Measurements from ENCODE around the gene CD34.
"Not testable (repeated sequence)": the region's sequence is repeated elsewhere in the genome, so short reads cannot be mapped to it uniquely, and the experiment has no call there.

Gene CD34

DNA sequence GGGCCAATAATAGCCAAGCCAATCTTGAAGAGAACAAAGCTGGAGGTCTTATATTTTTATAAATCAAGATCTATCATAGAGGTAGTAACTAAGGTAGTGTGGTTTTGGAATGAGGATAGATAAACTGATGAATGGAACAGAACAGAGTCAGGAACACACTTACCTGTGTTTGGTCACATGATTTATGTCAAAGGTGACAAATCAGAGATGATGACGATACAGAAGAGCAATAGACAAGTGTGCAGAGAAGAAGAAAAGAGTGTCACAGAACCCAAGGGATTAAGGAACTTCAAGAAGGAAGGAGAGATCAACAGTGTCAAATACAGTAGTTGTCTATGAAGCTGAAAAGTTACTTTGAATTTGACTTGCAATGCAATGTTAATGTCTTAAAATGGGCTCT is 16.1 kb upstream of the CD34 start:
- no peak for DNase-seq

DNA sequence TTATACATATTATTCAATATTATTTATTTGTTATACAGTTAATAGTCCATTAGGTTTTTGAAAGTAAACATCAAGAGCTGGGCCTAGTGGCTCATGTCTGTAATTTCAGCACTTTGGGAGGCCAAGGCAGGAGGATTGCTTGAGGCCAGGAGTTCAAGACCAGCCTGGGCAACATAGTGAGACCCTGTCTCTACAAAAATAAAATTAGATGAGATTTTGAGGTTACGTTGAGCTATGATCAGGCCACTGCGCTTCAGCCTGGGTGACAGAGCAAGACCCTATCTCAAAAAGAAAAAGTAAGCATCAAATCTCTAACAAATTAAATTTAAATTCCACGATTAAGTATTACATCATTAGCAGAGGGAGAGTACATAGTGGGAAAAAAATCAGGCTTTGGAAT is 15.0 kb upstream of the CD34 start:
- not testable (repeated sequence) for DNase-seq

DNA sequence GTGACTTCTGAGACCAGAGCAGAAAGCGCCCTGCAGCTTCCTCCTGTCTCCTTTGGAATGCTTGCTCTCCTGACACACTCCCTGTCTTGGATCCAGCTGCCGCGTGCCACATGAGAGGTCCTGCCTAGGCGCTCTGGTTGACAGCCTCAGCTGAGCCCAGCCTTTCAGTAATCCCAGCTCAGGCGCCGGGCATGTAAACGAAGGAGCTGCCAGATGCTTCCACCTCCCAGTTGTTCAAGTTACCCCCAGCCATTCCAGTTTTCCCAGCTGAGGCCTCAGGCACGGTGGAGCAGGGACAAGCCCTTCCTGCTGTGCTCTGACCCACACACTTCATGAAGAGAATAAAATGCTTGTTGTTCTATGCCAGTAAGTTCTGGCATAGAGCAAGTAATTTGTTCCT is 14.3 kb upstream of the CD34 start:
- DNase-seq, result no peak

DNA sequence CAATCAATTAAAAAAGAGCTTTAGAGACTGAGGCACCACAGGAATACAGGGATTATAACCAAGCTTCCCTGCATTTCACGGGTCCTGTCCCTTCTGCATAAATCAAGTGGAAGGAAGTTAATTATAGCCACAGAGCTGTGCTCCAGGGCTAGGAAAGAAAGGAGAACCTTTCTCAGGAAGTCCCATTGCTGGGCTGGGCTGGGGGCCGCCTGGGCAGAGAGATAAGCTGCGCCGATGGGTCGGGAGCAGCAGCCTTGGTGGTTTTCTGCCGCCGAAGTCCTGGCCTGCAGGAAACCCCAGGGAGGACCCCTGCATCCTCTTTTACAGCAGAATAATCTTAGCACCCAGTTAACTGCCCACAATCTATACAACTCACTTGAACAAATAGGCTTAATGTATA is 12.6 kb upstream of the CD34 start:
- DNase-seq, result no peak

DNA sequence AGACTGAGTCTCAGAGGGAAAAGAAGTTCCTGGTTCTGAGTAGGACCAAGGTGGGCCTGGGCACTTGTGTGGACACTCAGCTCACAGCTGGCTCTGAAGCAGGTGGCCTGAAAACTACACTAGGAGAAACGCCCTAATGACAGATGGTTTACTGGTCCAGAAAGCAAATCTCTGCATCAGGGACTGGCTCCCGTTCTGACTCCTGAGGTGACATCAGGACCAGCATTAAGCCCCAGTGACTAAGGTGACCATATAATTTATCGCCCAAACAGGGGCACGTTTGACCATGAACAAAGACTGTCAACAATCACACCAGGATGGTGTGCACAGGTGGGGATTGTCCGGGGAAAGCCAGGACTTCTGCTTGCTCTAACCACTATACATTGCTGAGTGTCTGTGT is 12.2 kb upstream of the CD34 start:
- no peak for DNase-seq

DNA sequence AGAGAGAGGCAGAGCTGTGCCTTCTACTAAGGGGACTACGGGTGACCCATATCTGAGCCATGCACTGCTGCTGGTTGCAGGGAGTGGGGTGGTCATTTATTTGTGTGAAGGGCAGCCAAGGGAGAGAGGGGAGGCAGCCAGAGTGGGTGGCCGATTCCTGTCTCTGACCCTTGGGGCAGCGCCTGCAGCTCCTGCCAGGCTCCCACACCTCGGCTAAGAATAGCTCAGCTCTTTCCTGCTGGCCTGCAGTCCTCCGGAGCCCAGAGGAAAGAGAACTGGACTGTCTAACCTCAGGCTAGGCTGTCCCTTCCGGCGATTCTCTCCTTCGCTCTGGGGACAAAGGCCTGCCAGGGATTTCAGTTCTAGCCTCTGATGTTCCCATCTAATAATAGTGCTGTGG is 11.6 kb upstream of the CD34 start:
- DNase-seq, result no peak

DNA sequence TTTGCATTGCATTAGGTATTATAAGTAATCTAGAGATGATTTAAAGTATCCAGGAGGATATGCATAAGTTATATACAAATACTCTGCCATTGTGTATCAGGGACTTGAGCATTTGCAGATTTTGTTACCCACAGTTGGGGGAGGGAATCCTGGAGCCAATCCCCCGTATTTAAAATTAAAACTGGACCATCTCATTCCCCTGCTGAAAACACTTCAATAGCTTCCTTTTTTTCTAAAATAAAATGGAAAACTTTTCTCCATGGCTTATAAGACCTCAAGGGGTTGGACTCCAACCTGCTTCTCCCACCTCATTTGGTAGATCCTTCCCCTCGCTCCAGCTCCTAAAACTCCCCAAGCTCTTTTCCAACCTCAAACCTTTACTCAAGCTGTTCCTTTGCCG is 10.4 kb upstream of the CD34 start:
- DNase-seq, result no peak

DNA sequence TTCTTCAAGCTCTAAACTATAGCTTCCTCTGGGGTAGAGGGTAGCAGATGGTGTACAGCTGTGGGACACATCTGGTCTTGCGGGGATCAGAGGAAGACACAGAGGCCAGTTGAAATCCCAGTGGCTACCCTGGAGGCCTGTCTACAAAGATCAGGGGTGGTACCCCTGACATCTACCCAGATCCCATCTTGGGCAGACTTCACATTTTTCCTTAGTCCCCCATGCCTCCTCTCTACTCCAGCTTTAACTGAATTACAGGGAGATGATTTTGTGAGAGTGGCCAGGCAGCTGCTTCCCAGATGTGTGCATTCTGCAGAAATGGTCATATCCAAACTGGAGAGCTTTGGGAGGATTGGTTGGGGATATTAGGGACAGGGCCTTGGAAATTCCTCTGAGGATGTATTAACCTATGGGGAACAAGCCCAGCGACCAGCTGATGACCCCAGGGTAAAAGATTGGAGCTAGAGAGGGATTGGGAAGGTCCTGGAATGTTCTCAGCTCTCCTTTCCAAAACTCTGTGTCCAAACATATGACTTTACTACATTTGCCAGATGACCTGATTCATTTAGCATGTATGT is 9.6 kb upstream of the CD34 start:
- no peak for DNase-seq

DNA sequence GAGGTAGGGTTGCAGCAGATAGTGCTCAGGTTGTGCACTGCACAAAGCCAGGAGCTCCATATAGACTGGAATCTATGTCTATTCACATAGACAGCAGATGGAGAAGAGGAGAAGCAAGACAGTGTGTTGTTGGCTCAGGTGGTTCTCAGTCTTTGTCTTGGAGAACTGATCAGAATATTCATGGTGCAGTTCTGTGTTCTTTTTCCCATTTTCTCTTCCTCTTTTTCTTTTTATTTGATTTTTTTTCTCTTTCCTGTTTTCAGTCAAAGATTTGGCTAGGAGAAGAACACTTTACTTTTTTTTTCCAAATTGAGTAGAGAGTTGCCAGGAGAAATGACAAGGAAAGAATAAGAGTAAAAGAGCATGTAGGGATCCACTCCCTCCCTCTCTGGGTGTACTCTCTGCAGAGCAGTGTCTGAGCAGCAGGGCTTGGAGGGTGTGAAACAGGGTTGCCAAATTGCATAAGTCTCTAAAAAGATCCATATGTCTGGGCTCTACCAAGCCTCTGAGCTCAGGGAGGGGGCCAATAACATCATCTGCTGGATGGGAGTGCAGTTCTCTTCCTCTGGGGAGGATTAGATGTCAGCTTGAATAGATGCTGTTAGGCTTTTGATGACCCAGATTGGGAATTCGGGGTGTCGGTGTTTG is 8.7 kb upstream of the CD34 start:
- no peak for DNase-seq

DNA sequence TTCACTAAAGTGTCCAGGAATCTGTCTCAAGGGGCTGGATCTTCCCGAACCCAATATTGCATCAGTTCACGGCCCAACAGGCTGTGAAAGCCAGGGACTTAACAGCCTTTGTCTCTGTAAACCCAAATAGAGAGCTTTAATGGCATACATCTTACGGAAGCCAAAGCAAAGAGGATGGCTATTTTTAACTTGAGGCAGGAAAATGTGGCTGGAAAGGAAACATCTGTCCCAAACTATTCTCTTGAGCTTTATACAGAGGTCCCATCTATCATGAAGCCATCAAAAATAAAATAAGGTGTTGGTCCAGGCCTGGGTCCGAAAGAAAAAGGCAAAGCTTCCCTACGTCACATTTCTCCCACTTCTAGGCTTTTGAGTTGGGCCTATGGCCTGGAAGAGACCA is 7.7 kb upstream of the CD34 start:
- no peak for DNase-seq

DNA sequence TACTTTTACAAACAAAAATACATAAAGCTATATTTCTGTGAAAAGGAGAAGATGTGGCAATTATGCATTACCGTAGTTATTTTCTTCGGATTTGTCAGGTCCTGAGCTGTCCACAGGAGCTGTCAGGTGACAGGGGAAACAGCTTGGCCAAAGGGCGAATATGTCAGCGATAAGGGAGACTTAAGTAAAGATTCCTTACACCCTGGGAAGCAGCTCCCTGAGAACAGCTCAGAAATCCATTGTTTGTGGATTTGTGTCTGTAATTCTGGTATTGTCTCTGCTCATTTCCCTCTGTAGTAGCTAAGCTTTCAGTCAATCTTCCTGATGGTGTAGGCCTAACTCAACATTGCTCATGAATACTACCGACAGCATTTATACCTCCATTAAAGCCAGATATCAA is 7.1 kb upstream of the CD34 start:
- no peak for DNase-seq

DNA sequence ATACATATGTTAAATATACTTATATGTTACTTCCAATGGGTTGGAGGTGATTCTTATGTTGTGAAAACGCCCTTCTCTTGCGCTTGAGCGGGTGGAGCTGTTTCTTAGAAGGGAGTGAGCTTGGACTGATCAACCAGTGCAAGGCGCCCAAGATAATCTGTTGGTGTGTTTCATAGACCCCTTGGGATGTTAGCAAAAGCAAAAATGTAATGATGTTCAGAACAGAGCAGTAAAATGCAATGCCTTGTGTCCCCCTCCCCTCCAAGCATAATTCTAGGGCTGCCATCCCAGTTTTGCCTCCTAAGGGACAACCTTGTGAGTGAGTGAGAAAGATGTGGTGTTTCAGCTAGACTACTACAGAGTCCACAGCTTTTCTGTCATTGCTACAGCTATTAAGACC is 6.2 kb upstream of the CD34 start:
- no peak for DNase-seq

DNA sequence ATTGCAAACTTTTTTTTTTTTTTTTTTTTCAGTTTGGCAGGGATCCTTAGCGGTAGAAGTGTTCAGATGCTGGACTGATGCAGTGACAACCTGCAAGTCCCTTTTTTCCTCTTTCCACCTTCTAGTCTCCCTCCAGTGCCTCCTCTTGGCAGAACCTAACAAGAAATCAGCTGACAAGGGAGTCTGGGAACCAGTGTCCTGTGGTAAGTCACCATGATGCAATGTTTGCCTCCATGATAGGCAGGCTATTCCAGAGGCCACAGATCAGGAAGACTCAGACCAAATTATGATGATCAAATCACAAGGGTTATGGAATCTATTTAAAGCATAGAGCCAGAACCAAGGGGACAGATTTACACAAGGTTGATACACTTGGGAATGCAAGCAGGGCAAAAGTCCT is 3.0 kb upstream of the CD34 start:
- no peak for DNase-seq

DNA sequence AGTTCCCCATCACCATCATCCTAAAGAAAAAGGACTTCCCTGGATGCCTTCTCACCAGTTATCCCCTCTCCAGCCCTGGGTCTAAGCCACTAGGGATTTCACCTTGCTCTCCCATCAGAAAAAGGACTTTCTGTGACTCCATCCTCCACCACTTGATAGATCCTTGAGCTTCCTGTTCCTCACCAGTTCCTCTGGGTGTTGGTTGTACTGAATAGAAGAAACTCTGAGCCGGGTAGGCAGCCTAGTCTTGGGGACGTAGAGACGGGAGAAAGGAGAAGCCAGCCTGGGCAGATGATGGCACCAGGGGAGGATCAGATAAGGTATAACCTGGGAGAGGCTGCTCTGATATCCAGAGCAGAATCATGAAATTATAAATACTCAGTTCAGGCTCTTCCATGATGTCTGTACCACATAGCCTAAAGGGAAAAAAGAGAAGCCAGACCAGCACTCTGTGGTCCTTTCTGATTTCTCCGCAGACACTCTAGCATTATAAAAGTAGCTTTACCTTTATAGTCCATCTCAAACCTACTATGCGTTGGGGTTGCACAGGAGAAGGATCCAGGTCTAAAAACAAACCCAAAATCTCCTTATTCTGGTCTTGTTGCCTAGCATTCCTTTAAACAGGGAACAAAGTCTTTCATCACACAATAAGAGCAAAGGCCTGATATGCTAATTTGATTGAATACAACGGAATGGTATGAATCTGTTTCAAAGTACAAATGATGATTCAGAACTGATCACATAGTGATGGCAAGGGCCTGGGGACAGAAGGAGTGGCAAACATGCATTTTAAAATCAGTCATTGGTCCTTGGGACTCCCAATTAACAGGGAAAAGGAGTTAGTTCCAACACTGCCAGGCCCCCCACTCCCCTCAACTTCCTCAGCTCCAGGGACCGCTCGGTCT is 1.2 kb upstream of the CD34 start:
- DNase-seq, result no peak

DNA sequence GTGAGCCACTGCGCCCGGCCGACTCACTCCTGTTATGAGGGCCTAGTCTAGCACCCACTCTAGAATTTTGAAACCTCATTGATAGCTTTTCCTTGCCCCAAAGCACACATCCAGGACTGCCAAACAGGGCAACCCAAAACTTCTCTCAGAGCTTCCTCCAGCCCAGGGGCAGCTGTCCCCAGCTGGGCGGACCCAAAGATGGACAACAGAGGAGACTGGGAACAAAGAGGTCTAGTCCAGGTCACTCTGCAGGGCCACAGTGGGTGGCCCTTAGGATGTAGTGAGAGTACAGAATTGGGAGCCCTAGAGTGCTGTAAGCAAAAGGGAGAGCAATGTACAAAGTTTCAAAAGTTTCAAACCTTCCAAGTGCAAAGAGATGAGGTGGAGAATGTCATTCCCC is 1.2 kb downstream of the CD34 start:
- no peak for DNase-seq

DNA sequence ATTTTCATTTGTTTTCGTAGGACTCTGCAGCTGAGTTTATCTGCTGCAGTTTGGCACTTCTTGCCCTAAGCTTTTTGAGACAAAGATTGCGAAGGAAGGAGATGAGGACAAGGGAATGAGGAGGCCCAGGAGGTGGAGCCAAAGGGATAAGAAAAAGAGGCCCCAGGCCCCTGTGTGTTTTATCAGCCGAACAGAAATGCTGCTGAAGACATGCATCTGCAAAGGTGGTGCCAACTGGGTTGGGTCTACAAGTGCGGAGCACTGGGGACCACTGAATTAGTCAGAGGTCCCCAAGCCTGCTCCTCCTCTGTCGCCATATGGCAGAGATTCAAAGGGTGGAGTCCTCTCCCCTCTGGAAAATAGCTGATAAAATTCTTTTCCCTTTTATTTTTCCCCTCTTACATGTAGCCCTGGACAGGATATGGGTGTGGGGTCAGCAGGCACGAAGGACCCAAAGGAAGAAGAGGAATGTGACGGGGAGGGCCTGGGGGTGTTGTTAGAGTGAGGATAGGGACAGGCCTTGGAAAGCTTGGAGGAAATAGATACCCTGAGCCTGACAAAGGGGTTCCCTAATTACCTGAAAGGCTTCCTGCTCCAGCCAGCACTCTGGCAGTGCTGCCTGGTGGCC is 2.7 kb downstream of the CD34 start:
- no peak for DNase-seq

DNA sequence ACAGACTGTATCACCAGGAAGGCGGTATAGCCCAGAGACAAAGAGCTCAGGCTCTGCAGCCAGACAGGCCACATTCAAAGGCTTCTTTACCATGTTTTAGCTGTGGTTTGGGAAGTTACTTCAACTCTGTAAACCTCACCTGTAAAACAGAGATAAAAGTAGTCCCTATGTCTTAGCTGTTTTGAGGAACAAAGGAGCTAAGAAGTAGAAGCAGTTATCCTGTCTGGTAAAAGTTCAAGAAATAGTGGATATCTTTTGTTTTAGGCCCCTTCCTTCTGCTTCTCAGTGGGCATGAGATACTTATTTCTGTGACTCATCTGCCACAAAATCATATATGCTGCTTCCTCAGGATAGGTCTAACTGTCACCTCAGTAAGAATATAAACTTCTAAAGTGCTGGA is 6.5 kb downstream of the CD34 start:
- no peak for DNase-seq

DNA sequence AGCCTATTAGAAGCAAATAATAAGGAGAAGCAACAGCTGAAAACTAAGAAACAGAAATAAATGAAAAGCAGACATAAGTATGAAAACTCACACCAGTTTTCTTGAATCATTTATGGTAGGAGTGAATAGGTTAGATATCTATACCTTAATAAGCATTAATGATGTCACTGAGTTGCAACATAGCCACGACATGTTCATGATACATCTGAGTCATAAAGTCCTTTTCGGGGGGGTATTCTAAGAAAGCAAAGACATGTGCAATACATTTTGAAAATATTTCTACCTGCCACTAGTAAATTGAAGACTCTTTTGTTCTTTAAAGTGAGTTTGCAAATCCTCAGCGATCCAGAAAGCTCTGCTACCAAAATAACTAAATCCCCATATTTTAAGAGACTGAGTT is 7.2 kb downstream of the CD34 start:
- no peak for DNase-seq

DNA sequence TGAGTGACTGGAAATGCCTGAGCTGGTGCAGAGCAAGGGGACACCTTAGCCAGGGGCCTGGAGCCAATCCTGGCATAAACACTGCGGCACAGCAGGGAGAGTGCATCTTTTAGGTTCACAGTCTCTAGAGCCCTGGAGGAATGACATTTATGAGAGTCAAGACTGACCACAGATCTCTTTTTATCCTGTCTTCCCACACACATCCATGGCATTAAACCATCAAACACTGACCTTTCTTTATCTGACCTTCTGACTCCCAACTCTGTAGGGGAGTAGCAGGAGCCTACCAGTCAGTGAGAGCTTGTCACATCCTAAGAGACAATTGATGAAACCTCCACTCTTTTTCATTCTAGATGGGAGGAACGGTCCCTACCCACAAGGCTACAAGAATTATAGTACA is 7.9 kb downstream of the CD34 start:
- no peak for DNase-seq

DNA sequence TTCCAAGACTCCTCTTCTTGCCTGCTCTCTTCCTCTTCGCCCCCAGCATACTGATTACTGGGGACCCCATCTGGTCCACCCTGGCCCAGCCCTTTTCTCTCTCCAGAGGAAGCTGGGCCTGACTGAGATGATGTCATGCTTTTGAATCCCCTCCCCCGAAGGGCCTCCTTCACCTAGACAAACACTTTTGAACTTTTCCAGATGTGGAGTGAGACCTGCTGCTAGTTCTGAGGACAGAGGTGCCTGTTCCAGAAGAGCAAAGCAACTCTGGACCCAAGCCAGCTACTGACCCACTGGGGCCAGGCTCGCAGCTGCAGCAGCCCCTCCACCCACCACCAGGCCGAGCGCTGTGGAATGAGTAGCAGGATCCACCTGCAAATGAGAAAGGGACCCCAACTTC is 8.4 kb downstream of the CD34 start:
- no peak for DNase-seq

DNA sequence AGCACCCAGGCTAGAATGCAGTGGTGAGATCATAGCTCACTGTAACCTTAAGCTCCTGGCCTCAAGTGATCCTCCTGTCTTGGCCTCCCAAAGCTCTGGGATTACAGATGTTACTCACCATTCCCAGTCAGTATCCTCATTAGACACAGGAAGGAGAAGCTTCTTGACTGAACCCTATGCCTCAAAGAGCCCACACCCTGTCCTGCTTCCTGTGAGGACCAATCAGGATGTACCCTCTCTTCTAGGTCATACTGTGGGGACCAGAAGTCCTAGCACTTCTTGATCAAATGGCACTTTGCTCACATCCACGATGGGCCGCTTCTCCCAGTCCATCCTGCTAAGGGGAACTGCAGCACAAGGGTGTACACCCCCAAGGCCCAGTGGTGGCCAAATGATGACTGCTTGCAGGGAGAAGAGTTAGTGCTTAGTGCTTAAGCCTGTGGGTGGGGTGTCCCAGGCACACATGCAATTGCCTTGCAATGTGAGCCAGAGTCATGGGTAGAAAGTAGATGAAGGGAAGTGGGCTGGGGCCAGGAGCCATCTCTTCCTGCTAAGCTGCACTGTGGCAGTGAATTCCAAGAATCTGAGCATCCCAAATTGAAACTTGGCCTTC is 9.8 kb downstream of the CD34 start:
- no peak for DNase-seq

DNA sequence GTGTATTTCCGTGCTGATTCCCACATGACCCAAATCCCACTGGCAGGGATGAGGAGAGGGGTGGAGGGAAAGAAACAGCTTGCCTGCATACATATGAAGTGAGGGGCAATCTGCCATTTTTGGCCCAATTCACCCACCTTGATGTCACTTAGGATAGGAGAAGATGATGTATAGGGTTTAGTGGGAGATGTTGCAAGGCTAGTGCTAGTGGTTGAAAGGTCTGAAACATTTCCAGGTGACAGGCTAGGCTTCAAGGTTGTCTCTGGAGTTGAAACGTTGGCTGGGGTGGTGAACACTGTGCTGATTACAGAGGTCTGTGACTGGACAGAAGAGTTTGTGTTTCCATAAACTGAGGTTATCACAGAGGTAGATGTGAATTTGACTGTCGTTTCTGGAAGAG is 12.1 kb downstream of the CD34 start:
- no peak for DNase-seq

DNA sequence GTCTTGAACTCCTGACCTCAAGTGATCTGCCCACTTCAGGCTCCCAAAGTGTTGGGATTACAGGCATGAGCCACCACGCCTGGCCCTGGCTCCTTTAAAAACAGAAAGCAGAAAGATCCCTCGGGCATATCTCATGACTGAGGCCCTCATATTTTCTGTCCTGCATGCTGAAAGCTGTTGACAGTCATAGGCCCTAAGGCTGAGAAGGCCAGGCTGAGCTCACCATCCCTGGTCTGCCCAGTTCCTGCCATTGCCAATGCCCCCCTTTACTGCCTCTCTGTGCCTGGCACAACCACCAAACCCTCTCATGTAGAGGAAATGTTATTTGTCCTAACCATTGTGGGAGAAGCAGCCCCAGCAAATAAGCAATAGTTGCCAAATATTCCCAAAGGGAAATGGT is 12.7 kb downstream of the CD34 start:
- no peak for DNase-seq

DNA sequence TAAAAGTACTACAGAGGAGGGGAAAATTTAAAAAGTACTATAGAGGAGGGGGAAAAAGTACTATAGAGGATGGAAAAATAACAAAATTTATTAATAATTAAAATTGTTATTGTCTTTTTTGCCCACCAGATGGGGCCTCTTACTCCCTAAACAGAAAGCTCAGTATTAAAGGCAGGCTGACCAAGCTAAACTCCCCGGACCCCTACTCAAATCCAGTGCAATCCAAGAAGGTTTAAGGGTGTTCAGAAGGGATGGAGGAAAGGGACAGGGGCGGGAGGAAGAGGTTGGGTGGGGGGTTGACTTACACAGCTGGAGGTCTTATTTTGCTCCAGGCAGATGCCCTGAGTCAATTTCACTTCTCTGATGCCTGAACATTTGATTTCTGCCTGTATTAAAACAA is 13.7 kb downstream of the CD34 start:
- no peak for DNase-seq

Data from NCI-H1930 (cell line).